Measurements from ENCODE around the gene TMEM63B.
"Not testable (repeated sequence)": the region's sequence is repeated elsewhere in the genome, so short reads cannot be mapped to it uniquely, and the experiment has no call there.

Gene TMEM63B

DNA sequence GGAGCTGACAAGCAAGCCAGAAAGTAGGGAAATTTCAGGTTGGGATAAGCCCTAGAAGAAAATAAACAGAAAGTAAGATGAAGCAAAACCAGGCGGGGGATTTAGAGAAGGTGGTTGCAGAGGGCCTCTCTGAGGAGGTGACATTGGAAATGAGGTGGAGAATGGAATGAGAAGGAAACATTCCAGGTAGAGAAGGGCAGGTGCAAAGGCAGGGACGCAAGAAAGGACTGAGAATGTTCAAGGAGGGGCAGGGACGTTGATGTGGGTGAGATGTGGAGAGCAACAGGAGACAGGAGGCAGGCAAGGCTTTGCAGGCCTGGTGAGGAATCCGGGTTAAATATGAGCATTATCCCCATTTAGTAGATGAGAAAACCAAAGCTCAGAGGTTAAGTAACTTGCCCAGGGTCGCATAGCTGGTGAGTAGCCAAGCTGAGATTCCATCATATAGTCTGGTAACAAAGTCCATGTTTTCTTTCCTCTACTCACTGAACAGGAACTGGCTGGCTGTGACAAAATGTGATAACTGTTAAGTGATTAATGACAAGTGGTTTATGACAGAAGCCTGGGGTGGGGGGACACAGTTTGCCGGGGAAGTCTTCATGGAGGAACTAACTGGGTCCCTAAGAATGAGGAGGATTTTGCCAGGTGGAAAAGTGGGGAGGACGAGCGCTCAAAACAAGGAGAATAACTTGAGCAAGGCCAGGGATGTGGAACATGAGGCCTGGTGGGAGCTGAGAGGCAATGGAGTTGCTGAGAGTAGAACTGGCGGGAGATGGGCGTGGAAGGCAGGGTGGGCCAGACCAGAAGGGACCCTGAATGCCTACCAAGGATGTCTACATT, 32.7 kb upstream of the TMEM63B start:
- DNase-seq = no peak

DNA sequence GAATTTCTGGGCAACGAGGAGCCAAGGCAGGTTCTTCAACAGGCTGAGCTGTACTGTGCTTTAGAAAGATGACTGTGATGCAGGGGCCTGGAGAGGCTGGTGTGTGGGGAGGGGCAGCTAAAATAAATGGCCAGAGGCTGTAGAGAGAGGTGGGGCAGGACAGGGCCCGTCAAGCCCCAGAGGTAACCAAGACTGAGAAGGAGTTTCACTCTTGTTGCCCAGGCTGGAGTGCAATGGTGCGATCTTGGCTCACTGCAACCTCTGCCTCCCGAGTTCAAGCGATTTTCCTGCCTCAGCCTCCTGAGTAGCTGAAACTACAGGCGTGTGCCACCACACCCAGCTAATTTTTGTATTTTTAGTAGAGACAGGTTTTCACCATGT, 32.1 kb upstream of the TMEM63B start:
- DNase-seq = not testable (repeated sequence)

DNA sequence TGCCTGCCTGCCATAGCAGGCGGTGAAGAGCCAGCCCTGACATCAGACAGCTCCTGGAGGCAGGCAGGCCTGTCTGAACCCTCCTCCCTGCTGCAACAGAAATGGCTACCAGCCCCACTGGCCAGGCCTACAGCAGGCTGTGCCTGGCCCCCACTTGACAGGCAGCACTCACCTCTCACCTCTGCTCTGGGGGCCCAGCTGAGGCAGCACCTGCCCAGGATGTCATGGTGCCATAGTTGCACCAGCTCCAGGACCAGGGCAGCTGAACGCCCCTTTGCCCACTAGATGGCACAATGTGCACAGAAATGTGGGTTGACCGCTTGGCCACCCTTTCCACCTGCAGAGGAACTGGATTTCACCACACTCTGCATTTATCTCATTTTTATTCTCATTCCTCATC, 30.7 kb upstream of the TMEM63B start:
- peak; percentile 79 for DNase-seq

DNA sequence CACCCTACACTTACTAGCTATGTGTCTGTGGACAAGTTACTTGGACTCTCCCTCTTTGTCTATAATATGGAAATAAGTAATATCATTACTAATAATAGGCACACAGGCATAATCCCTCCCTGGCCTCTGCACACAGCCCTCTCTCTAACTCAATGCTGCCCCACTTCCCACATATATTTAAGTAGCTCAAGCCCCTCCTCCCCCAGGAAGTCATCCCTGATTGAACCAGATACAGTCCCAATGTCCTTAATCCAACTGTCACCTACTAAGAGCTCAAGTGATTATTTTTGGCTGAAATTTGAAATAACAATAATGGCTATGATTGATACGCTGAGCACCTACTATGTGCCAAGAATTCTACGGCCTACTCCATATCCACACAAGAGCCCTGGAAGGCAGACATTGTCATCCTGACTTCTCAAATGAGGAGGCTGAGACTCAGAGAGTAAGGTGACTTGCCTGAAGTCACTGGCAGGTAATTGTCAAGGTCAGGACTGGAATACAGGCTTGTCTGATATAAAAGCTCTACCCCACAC, 29.5 kb upstream of the TMEM63B start:
- DNase-seq = no peak

DNA sequence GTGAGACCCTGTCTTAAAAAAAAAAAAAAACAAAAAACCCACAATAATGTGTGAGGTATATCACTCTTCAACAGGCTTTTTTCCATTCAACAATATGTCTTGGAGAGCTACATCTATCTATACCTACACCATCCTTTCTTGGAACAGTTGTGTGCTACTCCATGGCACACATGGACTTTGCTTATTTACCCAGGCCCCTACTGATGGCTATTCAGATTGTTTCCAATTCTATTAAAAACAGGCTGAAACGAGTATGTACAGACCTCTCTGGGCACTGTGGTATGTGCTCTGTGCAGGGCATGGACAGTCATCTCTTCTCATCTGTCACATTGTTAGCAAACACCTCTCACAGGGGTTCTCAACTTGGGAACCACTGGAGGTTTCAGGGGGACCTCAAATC, 28.2 kb upstream of the TMEM63B start:
- DNase-seq = no peak

DNA sequence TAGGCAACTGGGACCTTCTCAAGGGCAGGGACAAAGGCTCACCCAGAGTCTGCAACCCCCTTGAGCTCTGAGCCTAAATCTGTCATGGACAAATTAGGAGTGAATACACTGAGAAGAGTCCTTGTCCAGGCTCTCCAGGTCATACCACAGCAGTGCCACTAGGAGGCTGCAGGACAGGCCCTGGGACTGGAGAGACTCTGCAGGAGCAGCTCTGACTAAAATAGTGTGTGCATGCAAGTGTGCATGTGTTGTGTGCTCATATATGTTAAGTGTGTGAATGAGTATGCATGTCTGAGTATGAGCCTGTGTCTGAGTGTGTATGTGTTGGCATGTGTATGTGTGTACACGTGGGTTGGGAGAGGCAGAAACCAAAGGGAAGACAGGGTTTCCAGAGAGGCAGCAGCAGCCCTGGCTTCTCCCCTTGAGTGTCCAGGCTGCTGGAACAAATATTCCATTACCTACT, 27.2 kb upstream of the TMEM63B start:
- peak; percentile 31 for DNase-seq

DNA sequence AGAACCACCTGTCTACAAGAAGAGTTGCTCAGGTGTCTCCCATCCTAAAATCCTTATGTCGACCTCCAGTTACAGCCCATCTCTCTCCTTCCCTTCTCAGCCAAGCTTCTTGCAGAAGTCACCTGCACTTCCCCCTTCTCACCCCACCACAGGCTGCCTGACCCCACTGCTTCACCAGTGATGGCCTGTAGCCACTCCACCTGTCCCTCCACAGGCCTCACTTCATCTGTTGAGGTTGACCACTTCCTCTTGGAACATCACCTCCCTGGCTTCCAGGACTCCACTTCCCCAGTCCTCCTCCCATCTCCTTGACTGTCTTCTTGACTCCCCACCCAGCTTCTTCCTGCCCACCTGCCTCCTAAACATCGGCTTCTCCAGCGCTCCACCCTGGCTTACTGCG, 25.5 kb upstream of the TMEM63B start:
- DNase-seq = no peak

DNA sequence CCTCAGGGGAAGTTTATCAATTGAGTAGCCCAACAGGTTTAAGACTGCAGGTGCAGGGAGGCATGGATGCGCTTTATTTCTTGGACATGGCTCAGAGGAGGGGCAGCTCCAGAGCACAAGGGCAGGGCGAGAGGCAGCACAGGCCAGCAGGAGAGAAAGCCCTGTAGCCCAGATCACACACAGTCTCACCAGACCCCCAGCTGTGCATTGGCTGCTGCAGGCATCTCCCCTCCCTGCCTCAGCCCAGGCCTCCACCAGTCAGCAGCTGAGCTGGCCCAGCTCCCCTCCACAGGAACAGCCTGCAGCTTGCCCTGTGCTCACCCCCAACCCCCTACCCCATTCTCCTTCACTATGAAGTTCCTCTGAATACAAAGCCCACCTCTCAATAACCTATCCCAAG, 24.8 kb upstream of the TMEM63B start:
- DNase-seq = no peak

DNA sequence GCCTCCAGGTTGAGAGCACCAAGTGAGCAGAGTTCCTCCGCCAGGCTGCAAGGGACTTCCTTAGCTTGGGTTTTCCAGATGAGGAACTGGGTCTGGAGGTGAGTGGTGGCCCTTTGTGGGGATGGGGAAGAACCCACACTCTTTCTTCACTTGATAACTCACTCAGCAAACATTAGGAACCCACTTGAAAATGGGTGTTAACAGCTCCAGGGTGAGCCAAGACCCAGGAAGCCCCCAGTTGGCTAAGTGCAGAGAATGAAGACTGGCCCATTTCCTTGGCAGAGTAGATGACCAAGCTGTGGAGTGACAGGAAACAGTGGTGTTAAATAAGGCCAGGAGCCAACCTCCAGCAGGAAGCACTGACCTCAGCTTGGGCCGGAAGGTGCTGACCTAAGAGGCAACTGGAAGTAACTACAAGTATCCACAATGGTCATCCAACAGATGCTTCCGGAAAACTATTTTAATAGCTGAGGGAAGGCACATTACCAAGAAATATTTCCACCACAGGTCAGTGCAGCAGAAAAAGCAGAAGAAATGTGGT, 22.8 kb upstream of the TMEM63B start:
- DNase-seq = no peak

DNA sequence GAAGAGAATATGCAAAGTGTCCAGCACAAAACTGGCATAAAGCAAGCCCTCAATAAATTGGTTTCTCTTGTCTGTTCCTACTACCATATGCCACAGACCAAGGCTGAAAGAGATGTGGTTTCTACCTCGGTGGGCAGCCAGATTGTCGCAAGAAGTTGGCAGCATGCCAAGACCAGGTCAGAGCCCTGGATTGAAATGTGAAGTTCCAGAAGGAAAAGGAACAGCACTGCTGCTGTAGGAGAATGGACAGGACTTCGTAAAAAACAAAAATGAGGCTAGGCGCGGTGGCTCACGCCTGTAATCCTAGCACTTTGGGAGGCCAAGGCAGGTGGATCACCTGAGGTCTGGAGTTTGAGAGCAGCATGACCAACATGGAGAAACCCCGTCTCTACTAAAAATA, 22.2 kb upstream of the TMEM63B start:
- no peak for DNase-seq

DNA sequence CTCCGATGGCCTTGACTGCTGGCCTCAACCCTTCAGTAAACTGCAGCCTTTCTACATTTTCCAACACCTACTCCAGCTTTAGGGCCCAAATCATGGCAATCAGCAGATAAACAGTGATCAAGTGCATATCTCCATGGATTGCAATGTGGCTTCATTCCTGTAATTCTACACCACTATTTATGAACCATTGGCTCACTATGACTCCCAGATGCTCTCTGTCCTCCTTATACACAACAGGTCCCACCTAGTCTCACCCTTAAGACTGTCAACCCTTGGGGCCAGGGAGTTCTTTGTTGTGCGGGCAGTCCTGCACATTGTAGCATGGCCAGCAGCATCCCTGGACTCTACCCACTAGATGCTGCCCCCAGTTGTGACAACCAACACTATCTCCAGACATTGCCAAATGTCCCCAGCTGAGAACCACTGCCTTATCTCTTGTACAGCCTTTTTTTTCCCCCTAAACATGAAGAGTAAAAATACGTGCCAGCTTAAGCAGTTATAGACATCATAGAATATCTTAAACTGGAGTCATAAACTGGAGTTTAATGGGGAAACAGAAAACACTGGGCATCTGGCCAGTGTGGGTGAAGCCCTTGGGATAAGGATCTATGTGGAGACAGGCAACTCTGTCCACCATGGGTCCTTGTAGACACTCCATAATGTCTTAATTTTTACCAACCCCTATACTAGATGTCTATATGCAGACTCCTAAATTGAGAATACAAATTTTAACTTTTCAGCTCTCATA, 21.2 kb upstream of the TMEM63B start:
- no peak for DNase-seq

DNA sequence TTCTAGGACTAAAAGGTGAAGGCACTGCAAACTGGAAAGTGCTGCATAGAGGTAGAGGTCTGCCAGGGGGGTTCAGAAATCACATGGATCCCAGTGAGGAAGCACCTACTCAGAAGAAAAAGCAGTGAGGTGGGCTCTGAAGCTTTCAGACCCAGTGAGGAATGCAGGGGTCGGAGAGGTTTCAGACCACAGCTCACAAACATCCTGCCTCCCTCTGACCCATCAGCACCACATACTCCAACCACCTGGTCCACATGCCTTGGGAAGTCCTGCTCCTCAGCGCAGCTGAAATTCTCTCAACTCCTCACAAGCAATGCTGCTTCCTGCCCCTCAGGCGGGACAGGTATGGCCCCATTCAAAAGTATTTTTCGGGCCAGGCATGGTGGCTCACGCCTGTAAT, 20.3 kb upstream of the TMEM63B start:
- no peak for DNase-seq

DNA sequence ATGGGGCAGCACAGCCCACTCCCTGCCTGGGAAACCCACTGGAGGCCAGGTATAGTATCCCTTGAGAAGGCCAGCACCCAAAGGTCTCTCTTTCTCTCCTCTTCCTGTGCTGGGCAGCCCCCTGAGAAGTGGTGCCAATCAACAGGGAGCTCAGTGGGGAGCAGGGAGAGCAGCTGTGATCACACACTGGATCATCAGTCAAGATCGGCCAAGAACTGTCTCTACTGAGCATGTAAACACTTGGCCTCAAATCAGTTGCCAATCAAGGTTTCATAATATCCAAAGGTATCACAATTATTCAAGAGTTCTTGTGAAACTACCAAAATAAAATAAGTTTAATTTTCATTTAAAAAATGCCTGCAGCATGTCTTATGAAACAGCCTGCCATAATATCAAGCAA, 18.9 kb upstream of the TMEM63B start:
- DNase-seq = no peak

DNA sequence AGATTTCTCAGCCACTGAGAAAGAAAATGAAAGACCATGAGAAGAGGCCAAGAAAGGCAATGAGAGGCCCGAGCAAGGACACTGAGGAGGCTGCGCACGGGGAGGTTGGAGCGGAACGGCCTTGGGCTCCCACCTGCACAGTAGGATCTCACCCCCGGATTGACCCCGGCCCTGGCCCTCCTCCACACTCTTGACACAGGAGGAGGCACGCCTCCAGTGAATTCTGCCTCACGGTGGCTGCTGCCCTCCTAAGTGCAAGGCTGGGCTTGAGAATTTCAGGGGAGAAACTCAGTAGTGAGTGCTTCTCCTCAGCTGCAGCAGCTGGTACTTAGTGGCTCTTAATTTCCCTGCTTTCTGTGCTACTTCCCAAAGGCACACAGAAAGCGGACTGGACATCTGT, 18.1 kb upstream of the TMEM63B start:
- no peak for DNase-seq

DNA sequence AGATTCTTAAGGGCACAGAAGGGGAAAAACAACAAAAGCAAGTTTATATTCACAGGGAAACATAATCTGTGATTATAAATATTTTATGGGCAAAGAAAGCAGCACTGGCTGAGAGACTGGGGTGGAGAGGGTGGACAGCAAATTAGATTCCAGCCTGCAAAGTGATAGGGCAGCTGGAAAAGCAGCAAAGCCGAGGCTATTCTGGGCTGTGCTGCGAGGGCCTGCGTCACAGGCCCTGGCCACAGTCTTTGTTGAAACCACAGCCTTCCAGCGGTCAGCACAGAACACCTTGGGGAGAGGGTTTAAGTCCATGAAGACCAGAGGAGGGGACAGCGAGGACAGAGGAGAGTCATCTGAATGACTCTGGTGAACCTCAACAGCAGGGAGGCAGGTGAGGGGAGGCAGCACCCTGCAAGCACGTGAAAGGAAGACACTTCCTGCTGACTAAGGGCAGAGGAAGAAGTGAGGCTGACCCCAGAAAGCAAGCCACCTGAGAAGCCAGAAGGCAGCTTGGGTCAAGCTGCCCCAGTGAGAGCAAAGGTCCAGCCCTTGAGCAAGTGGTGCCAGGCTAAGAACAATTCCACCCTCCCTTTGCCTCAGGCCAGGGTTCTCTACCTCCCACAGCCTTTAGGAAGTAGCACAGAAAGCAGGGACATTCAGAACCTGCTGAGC, 17.2 kb upstream of the TMEM63B start:
- no peak for DNase-seq

DNA sequence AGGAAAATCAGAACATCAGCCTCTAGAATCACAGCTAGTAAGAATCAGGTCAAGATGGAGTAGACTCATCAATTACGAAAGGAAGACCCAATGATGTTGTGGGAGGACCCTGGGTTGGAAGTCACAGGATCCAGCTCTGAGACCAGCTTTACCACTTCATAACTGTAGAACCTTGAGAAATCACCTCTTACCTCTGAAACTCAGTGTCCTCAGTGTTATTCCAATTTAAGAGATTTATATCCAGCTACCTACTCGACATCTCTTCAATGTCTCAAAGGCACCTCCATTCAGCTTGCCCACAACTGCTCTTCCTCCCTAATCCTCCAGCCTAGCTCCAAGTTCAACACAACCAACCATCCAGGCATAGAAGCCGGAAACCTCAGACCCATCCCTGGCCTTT, 16.4 kb upstream of the TMEM63B start:
- no peak for DNase-seq

DNA sequence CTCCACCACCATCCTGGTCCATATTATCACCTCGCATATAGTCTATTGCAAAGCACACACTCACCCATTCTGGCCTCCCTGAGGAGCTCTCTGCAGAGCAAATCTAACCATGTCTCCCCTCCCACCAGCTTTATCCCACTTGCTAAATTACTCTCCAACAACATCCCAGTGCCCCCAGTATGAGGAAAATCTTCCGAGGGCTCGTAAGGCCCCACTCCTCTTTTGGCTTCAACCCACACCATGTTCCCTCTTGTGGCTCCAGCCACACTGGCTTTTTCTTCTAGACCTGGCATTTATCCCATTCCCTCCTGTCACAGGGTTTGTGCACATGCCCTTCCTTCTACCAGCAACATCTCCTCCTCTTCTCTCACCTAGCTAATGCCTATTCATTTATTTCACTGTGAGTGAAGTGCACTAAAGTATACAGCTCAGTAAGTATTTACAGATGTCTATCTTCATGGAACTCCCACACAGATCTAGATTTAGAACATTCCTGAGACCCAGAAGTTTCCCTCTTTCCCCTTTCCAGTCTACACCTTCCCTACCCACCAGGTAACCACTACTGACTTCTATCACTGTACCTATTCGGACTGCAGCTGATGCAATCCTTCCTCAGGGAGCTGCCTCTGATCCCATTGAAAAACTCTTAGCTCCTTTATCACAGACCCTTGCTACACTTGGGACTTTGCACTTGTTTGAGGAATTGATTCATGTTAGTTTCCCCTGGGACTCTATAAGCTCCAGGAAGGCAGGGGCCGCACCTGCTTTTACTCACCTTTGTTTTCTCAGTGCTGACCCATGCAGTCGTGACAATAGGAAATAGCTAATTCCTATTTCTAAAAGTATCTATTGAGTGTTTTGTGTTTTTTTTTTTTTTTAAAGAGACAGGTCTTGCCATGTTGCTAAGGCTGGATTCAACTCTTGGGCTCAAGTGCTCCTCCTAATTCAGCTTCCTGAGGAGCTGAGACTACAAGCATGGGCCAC, 15.6 kb upstream of the TMEM63B start:
- DNase-seq = no peak

DNA sequence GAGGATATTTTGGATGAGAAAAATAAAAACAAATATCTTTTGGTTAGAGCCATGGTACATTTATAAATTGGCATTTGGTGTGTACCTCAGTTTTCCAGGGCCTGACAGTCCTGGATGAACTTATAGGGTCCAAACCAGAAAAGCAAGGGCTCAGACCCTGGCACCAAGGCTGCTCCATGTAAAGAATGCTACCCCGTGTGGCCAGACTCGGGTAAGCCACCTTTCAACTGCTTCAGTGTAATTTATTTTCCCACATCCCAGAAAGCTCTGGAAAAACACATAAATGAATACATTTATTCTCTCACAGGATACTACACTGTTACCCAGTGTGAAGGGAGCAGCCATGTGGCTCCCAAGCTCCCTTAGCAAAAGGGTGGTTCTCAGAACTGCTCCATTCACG, 13.9 kb upstream of the TMEM63B start:
- DNase-seq = no peak

DNA sequence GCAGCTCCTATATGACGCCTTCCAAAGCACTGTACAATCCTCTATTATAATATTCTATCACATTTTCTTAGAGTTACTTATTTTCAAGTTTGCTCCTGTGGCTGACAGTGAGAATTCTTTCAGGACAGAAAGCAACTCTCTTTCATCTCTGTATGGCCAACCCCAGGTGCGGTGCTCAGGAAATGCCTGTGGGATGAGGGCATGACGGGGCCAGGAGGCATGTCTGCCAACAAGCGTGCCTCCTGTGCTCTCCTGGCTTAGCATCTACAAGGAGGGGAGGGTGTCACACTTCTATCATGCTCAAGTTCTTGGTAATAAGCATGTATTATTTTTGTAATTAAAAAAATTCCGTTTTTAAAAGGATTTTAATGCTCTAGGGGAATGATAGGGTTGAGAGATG, 11.5 kb upstream of the TMEM63B start:
- no peak for DNase-seq

DNA sequence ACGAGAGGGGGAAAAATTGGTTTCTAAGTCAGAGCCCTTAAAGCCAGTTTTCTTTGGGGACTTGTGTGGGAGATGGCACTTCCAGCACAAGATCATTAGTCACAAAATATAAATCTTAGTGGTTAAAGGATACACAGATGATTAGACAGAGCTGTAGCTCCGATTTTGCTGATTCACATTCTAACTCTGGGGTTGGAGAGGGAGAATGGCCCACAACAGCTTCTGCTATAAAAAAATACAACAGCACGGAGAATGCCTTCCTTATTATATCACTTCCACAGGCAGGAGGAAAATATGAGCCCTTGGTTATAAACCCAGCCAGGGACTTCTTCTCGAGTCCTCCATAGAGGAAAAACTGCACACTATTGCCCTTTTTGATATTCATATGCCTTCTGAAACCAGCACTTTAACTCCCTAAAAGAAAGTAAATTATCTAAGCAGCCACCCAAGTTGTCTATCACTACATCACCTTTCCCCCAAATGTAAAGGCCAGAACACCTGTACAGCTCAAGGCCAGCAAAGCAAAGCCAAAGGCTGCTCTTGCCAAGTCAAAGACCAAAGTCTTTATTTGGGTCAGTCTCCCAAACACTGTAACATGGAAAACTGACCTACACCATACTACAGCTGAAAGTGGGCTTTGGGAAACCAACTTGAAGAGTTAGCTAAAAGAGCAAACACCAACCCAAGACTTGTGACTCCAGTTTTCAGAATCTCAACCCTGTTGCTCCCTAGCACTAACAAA, 10.5 kb upstream of the TMEM63B start:
- DNase-seq = no peak

DNA sequence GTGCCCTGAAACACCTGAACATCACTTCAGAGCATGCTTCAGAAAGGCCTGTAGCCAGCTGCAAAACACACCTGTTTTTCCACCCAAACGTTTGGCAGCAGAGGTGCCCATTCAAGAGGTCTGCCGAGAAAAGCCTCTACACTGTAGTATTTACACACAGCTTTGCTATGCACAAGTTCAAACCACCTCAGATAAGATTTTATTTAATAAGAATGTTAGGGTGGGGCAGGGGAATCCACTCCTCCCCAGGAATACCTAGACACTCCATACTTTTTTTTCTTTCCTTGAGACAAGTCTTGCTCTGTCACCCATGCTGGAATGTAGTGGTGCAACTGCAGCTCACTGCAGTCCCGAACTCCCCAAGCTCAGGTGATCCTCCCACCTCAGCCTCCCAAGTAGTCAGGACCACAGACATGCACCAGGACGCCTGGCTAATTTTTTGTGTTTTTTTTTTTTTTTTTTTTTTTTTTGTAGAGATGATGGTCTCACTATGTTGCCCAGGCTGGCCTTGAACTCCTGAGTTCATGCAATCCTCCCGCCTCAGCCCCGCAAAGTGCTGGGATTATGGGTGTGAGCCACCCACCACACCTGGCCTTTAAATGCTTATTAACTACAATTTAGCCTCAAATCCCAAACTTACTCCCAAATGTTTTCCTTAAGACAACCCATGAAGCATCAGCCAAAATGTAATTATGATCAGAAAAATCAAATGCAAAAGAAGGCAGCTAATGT, 9.8 kb upstream of the TMEM63B start:
- DNase-seq = no peak
